Measurements from ENCODE around the gene PITPNC1. TPM values are rescaled to one million over a fixed set of nuclear protein-coding genes. Genes with fewer than 3 reads are reported as not detected.
"Not testable (repeated sequence)": the region's sequence is repeated elsewhere in the genome, so short reads cannot be mapped to it uniquely, and the experiment has no call there.

PITPNC1 gene
- total RNA-seq, 1 experiment from 2014 or later, result 6.4 TPM

DNA sequence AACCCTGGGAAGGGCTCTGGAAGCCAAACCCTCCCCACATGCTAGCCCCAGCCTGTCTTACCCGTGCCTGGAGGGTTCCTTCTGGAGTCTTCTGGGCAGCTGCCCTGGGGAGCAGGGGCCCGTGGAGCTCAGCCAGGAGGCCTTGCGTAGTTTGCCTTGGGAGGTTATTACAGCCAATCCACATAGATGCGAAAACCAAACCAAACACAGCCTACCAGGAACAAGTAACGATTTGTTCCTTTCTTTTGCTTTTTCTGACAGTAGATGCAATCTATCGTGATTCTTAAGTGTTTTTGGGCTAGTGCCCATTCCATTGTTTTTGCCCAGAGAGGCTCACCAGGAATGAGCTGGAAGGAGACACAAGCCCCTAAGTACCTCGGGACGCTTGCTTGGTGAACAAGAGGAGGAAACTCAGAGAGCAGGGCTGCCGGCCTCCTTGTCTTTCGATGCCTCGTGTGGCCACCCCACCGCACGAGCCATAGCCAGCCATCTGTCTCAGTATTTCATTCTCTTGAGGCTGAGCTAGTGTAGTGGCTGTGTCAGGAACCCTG lies 238.0 kb downstream of the PITPNC1 start:
- DNase-seq (ENCODE audit: low read depth), result no peak

- no peak for DNase-seq (ENCODE audit: low read depth)
These were observed 238.7 kb downstream of the PITPNC1 start for GRCh38 chr17:67615736-67616135.

DNA sequence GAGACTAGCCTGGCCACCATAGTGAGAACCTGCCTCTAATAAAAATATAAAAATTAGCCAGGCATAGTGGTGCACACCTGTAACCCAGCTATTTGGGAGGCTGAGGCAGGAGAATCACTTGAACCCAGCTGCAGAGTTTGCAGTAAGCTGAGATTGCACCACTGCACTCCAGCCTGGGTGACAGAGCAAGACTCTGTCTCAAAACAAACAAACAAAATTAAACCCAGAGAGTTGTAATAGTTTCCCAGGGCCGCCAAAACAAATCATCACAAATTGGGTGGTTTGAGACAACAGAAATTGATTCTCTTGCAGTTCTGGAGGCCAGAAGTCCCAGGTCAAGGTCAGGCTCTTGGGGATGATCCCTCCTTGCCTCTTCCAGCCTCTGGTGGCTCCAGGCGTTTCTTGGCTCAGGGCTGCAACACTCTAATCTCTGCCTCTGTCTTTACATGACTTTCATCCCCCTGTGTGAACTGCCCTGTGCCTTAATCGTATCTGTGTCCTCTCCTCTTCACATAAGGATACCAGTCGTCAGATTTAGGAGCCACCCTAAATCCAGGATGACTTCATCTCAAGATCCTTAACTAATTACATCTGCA lies 240.3 kb downstream of the PITPNC1 start:
- DNase-seq (ENCODE audit: low read depth), result no peak

DNA sequence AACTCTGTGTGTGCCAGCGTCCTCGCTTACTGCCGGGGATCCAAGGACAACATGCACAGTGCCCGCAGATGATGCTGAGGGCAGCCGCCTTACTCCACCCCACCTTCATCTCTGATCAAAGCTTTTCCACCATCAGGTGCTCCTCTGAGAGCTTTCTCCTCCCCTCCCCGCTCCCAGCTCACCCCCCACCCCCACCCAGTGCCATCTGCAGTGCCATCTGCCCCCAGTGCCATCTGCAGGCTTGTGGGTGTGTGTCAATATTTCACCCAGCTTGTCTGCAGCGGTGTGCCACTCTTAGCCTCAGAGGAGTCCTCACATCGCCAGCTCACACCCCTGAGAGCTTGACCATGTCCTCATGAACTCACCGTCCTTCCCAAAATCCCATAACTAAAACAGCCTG lies 242.5 kb downstream of the PITPNC1 start:
- no peak for DNase-seq (ENCODE audit: low read depth)

DNA sequence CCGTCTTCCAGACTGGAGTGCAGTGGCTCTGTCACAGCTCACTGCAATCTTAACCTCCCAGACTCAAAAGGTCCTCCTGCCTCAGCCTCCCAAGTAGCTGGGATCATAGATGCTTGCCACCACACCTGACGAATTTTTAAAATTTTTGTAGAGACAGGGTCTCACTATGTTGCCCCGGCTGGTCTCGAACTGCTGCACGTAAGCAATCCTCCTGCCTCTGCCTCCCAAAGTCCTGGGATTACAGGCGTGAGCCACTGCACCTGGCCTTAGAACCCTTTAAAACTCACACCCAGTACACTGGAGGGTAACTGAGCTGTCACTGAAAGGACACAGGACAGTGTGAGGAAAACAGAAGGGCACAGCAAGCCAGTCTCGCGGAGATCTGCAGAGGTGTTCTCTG lies 243.0 kb downstream of the PITPNC1 start:
- no peak for DNase-seq (ENCODE audit: low read depth)

DNA sequence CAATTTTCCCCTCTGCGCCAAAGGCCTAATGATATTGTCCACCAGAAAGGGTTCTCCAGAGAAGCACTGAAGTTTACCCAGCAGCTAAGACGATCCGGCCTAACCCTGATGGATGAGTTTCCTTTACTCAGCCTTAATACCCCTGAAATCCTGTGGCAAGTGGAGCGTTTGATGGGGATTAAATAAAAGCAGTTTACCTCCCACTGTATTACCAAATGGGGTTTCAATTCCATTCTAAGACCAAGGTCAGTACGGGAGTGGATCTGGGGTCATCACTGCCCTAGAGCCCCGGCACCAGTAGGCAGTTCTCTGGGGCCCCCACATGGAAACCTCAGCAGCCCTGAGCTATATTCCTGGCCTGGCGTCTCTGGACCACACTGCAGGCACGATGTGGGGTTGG lies 243.6 kb downstream of the PITPNC1 start:
- no peak for DNase-seq (ENCODE audit: low read depth)

DNA sequence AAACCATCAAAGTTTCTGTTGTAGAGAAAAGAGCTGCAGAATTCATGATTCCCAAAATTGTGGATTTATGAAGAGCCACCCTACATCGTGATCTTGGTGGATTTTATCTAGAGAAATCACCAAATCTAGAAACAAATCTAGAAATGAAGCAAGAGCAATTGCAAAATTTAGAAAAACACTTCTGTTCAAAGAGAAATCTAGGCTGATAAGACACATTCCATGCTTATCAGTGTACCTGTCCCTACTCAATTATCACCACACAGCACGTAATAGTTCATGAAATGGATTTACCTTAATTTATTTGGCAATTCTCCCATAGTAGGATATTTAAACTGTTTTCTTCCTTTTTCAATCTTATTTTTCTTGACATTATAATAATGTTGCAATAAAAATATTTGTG lies 246.7 kb downstream of the PITPNC1 start:
- no peak for DNase-seq (ENCODE audit: low read depth)

- no peak for DNase-seq (ENCODE audit: low read depth)
These were observed 248.0 kb downstream of the PITPNC1 start for GRCh38 chr17:67624886-67625656.

DNA sequence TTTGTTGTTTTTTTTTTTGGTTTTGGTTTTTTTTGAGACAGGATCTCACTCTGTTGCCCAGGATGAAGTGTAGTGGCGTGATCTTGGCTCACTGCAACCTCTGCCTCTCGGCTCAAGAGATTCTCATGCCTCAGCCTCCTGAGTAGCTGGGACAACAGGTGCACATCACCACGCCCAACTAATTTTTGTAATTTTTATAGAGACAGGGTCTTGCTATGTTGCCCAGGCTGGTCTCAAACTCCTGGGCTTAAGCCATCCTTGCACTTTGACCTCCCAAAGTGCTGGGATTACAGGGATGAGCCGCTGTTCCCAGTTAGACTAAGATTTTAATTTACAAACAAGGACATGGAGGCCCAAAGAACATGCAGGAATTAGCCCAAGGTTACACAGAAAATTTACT lies 248.9 kb downstream of the PITPNC1 start:
- DNase-seq (ENCODE audit: low read depth), result no peak

DNA sequence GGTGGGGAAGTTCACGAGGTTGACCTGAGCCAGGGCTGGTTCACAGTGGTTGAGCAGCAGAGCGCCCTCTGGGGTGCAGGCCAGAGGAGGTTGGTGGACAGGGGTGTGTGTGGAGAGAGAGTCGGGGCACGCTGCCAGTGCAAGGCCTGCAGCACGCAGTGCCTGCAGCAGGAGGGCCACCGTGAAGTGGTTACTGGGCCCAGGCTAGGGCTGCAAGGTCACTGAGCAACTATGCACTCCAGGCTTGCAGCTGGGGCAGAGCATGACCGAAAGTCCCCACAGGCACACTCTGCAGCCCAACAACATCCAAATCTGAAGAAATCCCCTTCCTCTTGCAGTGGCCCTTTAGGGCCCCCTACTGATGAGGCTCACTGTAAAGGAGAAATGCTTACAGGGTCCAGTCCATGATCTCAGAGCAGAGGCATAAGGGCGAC lies 251.5 kb downstream of the PITPNC1 start:
- no peak for DNase-seq (ENCODE audit: low read depth)

DNA sequence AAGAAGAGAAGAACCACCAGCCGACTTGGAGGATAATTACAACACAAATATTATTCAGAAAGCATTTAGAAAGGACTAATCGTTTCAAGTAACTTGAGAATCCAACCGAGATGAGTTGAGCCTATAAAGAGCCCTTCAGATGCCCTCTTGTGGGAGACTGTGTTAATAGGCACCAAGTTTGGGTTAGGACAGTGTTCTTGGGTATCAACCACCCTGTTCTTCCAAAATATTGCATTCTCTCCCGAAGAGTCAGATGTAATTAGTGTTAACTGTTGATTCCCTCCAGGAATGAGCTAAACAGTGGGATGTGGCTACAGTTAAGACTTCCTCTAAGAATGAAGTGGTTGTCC lies 252.9 kb downstream of the PITPNC1 start:
- peak; percentile 36 for DNase-seq (ENCODE audit: low read depth)

- DNase-seq (ENCODE audit: low read depth), result not testable (repeated sequence)
These were observed 253.8 kb downstream of the PITPNC1 start for GRCh38 chr17:67630836-67631235.

DNA sequence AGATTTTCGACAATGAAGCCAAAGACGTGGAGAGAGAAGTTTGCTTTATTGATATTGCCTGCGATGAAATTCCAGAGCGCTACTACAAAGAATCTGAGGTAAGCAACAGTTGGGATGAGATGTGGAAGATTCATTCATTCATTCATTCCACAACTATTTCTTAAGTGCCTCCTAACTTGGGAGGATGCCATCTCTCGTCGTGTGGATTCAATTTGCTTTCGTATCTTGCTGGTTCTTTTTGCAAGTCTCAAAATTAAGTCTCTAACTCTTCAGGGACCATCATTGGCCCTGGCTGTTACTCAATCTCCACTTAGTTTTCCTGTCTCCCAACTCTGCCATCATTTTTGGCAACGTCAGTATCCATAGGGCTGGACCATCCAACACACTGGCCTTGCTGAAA lies 255.1 kb downstream of the PITPNC1 start:
- DNase-seq (ENCODE audit: low read depth), result no peak

- DNase-seq (ENCODE audit: low read depth), result peak; percentile 14
These were observed 256.7 kb downstream of the PITPNC1 start for GRCh38 chr17:67633751-67634211.

DNA sequence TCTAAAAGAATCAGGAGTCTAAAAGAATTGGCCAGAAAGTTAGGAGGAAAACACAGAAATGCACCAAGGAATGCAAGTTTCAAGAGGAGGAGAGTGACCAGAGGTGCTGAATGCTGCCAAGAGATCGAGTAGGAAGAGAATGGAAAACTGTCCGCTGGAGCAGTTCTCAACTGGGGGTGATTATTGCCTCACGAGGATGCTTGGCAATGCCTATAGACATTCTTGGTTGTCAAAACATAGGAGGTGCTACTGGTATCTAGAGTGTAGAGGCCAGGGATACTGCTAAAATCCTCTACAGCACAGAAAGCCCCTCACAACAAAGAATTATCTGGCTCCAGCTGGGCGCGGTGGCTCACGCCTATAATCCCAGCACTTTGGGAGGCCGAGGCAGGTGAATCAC lies 258.6 kb downstream of the PITPNC1 start:
- no peak for DNase-seq (ENCODE audit: low read depth)

DNA sequence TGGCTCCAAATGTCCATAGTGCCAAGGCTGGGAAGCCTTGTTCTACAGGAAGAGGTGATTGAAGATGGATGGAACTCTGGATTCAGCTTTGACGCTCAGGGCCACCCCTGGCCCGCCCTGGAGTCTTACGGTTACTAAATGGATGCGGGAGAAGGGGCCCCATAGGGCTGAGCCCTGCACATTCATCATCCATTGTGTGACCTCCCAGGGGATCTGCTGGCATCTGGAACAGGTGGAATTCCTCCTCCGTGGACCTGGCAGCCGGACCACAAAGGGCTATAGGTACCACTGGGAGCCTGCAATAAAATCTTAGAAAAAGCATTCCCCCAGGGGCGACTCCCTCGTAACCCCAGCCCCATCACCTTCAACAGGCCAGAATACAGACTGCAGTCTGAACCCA lies 259.2 kb downstream of the PITPNC1 start:
- no peak for DNase-seq (ENCODE audit: low read depth)

DNA sequence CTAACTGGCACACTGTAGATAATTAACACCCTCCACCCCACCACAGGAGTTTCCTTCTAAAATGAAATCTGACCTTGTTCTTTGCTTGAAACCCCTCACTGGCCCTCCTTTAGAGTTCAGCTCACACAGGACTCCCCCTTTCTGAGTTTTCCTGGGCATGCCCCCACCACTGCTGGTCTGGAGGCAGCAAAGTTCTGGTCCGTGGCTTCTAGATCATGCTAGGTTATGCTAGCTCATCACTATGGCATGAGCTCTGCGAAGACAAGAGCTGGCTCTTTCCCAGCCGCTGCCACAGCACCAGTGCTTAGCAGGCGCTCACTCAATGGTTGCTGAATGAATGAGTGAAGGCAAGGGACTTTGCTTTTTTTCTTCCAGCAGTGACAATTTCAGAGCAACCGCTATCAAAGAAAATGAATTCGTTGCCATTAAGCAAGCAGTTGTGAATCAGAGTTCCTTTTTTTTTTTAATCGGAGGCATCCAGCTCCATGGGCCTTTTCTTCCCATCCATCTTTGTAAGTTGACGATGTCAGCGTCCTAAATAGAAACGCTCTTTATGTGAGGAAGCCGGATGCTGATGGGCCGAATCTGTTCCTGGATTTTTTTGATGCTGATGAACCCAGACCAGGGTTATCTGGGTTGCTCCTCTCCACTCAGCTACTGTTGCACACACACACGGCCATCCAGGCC lies 259.9 kb downstream of the PITPNC1 start:
- no peak for DNase-seq (ENCODE audit: low read depth)

DNA sequence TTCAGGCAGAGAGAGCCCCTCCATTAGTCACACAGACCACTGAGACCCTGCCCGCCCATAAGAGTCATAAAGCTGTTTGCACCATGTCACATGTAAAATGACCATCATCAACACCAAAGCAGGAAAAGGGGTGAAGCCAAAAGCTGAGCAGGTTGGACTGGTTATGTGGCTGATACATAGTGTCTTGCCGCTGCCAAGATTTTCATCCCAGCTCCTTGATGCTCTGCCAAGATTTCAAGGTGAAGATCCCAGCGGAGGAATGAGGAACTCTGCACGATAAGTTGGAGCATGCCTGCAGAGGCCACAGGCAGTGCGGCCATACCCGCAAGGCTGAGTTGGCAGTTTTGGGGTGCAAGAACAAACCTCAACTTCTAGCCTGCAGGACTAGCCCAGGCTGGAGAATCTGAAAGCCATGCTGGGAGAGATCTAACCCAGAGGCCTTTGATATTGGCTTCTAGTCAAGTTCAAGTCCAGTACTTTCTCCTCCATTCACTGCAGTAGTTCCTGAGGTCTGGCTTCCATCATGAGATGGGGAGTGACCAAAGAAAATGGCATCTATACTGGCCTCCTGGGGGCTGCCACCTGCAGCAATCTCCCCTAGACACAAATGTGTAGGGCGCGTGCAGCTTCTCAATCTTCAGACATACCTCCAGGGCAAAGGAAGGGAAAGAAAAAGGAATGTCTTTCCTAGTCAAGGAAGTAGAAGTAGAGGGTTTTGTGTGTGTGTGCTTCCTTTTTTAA lies 261.0 kb downstream of the PITPNC1 start:
- no peak for DNase-seq (ENCODE audit: low read depth)

- DNase-seq (ENCODE audit: low read depth), result no peak
These were observed 261.8 kb downstream of the PITPNC1 start for GRCh38 chr17:67638871-67639270.

GRCh38 chr17:67639555-67639954 lies 262.5 kb downstream of the PITPNC1 start:
- no peak for DNase-seq (ENCODE audit: low read depth)

- no peak for DNase-seq (ENCODE audit: low read depth)
These were observed 262.9 kb downstream of the PITPNC1 start for GRCh38 chr17:67639979-67640378.

GRCh38 chr17:67642488-67642887 lies 265.4 kb downstream of the PITPNC1 start:
- DNase-seq (ENCODE audit: low read depth), result no peak

All from HT1080 (cell line).